Cardiac muscle cell (in vitro differentiated cells and primary cell): ENCODE measurements around the gene AGTR1. TPM values are rescaled to one million over a fixed set of nuclear protein-coding genes. Genes with fewer than 3 reads are reported as not detected.
A peak's percentile ranks its signal among the peaks of the same experiment; 100 is the strongest.
"Not testable (repeated sequence)": the region's sequence is repeated elsewhere in the genome, so short reads cannot be mapped to it uniquely, and the experiment has no call there.

Source experiments
- DNase-seq, 2 donors: peaks; one replicate each; pipeline versions ENCODE4 v3.0.0 to v3.0.0-alpha.2; 2010 to 2017; ENCODE audit warnings: low read depth in 1 of 2, low spot score in 1 of 2
- H3K27ac ChIP-seq: fragments of 200-600 bp; sonication (generic); 2 replicates; pipeline ENCODE4 v1.5.1; 2016
- H3K27me3 ChIP-seq: fragments of 200-600 bp; sonication (generic); 2 replicates; pipeline ENCODE4 v1.6.0; 2016; ENCODE audit warnings: control low read depth
- H3K36me3 ChIP-seq: fragments of 200-600 bp; sonication (generic); 2 replicates; pipeline ENCODE4 v1.5.1; 2016; ENCODE audit warnings: control low read depth
- H3K4me1 ChIP-seq: fragments of 200-600 bp; sonication (generic); 2 replicates; pipeline ENCODE4 v1.8.1; 2017; ENCODE audit warnings: low read depth, mild to moderate bottlenecking, mixed run types
- H3K4me3 ChIP-seq: fragments of 200-600 bp; sonication (generic); 2 replicates; pipeline ENCODE4 v1.5.1; 2016; ENCODE audit warnings: mild to moderate bottlenecking
- H3K9me3 ChIP-seq: fragments of 200-600 bp; sonication (generic); 2 replicates; pipeline ENCODE4 v1.5.1; 2017; ENCODE audit warnings: low read depth, mild to moderate bottlenecking, control low read depth
- polyA plus RNA-seq: library from polyadenylated mRNA; unstranded; fragments of >200 nt; fragmentation: Nextera tagmentation; extraction: Ambion mirVana; gene quantifications from 2 replicates; pipeline ENCODE4 v1.2.1, GENCODE V29; 2016
- total RNA-seq: library from RNA; depleted of rRNA; stranded (reverse); fragments of >200 nt; gene quantifications from 2 replicates; pipeline ENCODE4 v1.2.3, GENCODE V29; 2016
- TF ChIP-seq, protein P1 (sequence below): IDR thresholded peaks from 2 replicates; pipeline ENCODE4 v1.5.1; 2012; ENCODE audit warnings: low read depth, mild to moderate bottlenecking, low read length

AGTR1 gene
- total and polyA plus RNA-seq, 2 experiments from 2014 or later, result not detected

DNA sequence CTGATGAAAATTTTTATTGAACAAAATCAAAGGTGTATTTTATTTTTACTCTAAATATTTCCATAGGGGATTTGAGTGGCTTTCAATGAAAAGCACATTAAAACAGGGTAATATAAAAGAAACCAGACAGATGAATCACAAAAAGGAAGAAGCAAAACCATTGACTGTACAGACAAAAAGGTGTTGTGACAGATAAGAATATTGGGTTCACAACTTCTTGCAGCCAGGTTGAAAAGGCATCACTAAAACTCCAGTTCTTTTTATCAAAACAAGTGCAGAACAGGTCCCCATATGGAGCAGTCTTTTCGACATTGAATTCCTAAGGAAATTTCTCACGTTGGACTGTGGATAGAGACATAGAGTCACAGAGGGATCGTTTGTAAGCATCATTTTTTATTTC, 53.8 kb downstream of the AGTR1 start:
- TF ChIP-seq, protein P1, sequence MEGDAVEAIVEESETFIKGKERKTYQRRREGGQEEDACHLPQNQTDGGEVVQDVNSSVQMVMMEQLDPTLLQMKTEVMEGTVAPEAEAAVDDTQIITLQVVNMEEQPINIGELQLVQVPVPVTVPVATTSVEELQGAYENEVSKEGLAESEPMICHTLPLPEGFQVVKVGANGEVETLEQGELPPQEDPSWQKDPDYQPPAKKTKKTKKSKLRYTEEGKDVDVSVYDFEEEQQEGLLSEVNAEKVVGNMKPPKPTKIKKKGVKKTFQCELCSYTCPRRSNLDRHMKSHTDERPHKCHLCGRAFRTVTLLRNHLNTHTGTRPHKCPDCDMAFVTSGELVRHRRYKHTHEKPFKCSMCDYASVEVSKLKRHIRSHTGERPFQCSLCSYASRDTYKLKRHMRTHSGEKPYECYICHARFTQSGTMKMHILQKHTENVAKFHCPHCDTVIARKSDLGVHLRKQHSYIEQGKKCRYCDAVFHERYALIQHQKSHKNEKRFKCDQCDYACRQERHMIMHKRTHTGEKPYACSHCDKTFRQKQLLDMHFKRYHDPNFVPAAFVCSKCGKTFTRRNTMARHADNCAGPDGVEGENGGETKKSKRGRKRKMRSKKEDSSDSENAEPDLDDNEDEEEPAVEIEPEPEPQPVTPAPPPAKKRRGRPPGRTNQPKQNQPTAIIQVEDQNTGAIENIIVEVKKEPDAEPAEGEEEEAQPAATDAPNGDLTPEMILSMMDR, result no peak
- Histone ChIP-seq H3K27me3 (no peaks in the 10 kb centered on the region), H3K4me1 (no peaks in the 10 kb centered on the region), H3K9me3 (no peaks in the 10 kb centered on the region), H3K27ac (no peak overlapping the region), H3K36me3 (no peaks in the 10 kb centered on the region), H3K4me3 (no peak overlapping the region)
- DNase-seq, result no peak

DNA sequence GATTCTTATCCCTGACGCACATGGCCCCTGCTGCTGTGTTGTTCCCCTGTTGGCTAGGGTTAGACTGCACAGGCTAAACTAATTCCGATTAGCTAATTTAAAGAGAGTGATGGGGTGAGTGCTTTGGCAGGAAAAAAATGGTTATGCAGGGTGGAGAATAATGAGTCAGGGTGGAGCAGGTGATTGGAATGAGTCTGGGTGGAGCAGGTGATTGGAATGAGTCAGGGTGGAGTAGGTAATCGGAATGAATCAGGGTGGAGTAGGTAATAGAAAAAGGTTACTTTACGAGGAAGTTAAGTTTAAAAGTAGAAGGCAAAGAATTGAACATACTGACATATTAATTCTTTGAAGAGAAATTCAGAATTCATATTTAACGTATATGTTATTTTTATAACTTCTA, 55.7 kb downstream of the AGTR1 start:
- not testable (repeated sequence) for H3K4me1 ChIP-seq, H3K36me3 ChIP-seq, H3K9me3 ChIP-seq, H3K27me3 ChIP-seq, H3K27ac ChIP-seq, H3K4me3 ChIP-seq, DNase-seq

DNA sequence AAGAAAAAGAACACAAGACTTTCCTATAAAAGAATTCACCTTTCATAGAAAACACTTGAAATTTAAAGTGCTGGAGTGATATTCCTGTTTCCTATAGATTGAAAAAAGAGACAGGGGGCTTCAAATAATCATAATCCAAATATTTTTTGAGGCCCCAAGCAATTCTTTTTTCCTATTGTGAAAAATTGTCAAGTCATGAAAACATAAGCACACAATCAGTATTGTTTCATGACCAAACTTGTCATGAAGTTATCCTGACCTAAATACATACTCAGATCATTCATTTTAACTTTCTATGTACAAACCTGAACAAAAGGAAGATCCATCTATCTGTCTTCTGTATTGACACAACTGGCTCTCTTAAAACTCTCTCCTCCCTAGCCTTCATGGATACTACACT, 57.9 kb downstream of the AGTR1 start:
- H3K36me3 ChIP-seq, result no peaks in the 10 kb centered on the region
- no peaks in the 10 kb centered on the region for H3K9me3 ChIP-seq
- no peak overlapping the region for H3K4me3 ChIP-seq
- TF ChIP-seq, protein P1, result no peak
- no peak overlapping the region for H3K27ac ChIP-seq
- no peaks in the 10 kb centered on the region for H3K4me1 ChIP-seq
- no peak for DNase-seq
- H3K27me3 ChIP-seq, result no peaks in the 10 kb centered on the region

DNA sequence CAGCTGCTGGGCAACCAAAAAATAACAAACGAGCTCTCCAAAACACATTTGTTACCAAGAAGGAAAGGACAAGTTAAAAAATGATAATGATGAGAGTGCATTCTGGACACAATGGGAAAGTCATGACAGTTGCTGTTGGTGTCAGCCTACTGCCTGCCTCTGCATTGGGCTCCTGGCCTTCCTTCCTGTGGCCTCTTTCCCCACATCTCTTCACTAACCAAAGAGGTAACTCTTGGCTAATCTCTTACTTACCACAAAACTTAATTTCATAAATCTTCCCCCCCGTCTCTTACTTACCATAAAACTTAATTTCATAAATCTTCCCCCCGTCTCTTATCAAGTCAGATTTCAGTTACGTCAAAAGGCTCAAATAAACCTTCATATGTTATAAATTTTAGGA, 58.6 kb downstream of the AGTR1 start:
- H3K27me3 ChIP-seq, result no peaks in the 10 kb centered on the region
- H3K4me3 ChIP-seq, result no peak overlapping the region
- H3K36me3 ChIP-seq, result no peaks in the 10 kb centered on the region
- H3K4me1 ChIP-seq, result no peaks in the 10 kb centered on the region
- DNase-seq, result no peak
- TF ChIP-seq, protein P1, result no peak
- H3K27ac ChIP-seq, result no peak overlapping the region
- no peaks in the 10 kb centered on the region for H3K9me3 ChIP-seq

DNA sequence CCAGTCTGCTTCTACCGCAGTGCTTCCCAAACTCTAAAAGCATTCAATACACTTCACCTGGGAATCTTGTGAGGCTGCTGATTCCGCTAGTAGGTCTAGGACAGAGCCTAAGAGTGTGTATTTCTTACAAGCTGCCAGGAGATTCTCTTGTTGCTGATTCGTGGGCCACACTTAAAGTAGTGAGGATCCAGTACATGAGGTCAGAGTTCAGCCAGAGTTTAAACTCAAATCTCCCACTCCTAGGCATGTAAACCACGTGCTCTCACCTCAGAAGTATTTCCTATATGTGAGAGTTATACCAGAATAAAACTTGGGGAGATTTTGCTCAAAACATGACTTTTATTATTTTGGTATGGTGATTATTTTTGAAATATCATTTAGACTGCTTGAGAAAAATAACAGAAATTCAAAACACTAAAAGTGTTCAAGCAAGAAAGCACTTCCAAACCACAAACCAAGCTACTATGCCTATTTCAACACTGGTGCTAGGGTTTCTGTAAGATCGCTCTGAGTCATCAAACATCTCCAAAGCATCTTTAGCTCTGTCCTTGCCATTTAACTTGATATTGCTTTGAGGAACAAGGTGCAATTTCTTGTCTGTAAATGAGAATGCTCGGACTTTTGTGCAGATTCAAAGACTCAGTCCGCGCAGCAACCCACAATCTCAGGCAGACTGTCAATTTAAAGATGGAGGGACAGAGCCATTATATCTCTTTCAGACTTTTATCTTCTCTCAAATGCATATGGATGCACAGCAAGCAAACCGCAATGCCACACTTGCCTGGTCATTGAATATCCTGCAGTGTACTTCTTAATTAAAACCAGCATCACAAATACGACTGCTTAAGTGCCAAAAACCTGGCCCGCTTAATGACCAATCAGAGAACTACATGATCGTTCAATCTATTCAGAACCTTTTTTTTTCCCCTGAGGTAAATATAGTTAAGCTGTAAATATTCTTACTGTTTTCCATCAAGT, 59.8 kb downstream of the AGTR1 start:
- DNase-seq, result peak in 1 of 2 donors; percentile 73
- H3K27me3 ChIP-seq, result no peaks in the 10 kb centered on the region
- H3K27ac ChIP-seq, result no peak overlapping the region
- H3K9me3 ChIP-seq, result no peaks in the 10 kb centered on the region
- no peaks in the 10 kb centered on the region for H3K4me1 ChIP-seq
- H3K4me3 ChIP-seq, result no peak overlapping the region
- TF ChIP-seq, protein P1, result no peak
- H3K36me3 ChIP-seq, result no peaks in the 10 kb centered on the region

DNA sequence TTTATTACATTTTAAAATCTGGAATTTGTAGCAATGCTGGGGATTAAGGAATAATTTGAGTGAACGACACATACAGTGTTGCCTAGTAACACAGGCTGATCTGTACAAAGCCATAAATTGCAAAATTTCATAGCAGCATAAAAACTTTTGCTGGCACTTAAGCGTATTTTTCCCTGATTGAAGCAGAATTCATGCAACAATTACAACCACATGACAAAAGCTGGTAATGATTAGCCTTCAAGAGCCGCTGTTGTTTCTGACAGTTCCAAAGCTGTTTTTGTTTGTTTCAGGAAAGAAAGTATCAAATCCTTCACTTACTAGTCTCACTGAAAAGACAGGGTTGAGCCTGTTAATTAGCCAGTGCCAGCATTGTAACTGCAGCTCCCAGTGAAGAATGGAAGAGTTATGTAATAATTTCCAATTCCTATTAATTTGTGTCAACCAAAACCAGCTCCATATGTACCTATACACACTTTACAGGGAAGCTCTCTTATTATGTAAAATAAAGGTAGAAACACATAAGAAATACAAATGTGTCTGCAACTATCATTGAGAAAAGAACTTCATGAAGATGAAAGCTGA, 60.7 kb downstream of the AGTR1 start:
- no peak overlapping the region for H3K27ac ChIP-seq
- no peak overlapping the region for H3K4me3 ChIP-seq
- H3K27me3 ChIP-seq, result no peaks in the 10 kb centered on the region
- TF ChIP-seq, protein P1, result no peak
- H3K4me1 ChIP-seq, result no peaks in the 10 kb centered on the region
- DNase-seq, result no peak
- H3K36me3 ChIP-seq, result no peaks in the 10 kb centered on the region
- no peaks in the 10 kb centered on the region for H3K9me3 ChIP-seq
